ENCODE results near the gene RXYLT1. TPM values are rescaled to one million over a fixed set of nuclear protein-coding genes. Genes with fewer than 3 reads are reported as not detected.
A peak's percentile ranks its signal among the peaks of the same experiment; 100 is the strongest.

The RXYLT1 gene
- total RNA-seq, 4 donors from 2014 or later, result 4.5 to 29.9 (median 14.4) TPM

- H3K4me1 ChIP-seq, result peaks cover 0 to 16% (median 10%) of the 10 kb centered on the region in 4 donors
- no peaks in the 10 kb centered on the region for H3K27me3 ChIP-seq
- H3K9me3 ChIP-seq, result no peaks in the 10 kb centered on the region
- 62 to 70% methylated on average over 2 of the region's 2 CpGs for WGBS, 2 donors (ENCODE audit: low coverage in 1 of 2)
- in situ Hi-C loops (cut with MboI; ENCODE audit: low pct_ligation_motif_present in 1 of 4, low pct_unique_long_range_greater_than_20kb in 1 of 4, low sequenced_read_pairs in 3 of 4), result no loop called here
- TF ChIP-seq POLR2AphosphoS5 (IDR thresholded peaks at IDR 0.05), result no peak
- no peak for TF ChIP-seq POLR2A (IDR thresholded peaks at IDR 0.05)
- TF ChIP-seq EP300 (IDR thresholded peaks at IDR 0.05; ENCODE audit: low read depth), result no peak
- TF ChIP-seq, protein P1, sequence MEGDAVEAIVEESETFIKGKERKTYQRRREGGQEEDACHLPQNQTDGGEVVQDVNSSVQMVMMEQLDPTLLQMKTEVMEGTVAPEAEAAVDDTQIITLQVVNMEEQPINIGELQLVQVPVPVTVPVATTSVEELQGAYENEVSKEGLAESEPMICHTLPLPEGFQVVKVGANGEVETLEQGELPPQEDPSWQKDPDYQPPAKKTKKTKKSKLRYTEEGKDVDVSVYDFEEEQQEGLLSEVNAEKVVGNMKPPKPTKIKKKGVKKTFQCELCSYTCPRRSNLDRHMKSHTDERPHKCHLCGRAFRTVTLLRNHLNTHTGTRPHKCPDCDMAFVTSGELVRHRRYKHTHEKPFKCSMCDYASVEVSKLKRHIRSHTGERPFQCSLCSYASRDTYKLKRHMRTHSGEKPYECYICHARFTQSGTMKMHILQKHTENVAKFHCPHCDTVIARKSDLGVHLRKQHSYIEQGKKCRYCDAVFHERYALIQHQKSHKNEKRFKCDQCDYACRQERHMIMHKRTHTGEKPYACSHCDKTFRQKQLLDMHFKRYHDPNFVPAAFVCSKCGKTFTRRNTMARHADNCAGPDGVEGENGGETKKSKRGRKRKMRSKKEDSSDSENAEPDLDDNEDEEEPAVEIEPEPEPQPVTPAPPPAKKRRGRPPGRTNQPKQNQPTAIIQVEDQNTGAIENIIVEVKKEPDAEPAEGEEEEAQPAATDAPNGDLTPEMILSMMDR (IDR thresholded peaks at IDR 0.05), result no peak
- intact Hi-C loops (cut with DNase I; ENCODE audit: low total_unique reads), result no loop called here
- no peak overlapping the region for H3K4me3 ChIP-seq
- no peak for DNase-seq
- H3K27ac ChIP-seq, result no peak overlapping the region
- no peaks in the 10 kb centered on the region for H3K36me3 ChIP-seq
Observed at GRCh38 chr12:63811755-63812154, 32.0 kb downstream of the RXYLT1 start.

- in situ Hi-C loops (cut with MboI; ENCODE audit: low pct_ligation_motif_present in 1 of 4, low pct_unique_long_range_greater_than_20kb in 1 of 4, low sequenced_read_pairs in 3 of 4), result no loop called here
Observed at GRCh38 chr12:63814146-63814772, 34.5 kb downstream of the RXYLT1 start.

DNA sequence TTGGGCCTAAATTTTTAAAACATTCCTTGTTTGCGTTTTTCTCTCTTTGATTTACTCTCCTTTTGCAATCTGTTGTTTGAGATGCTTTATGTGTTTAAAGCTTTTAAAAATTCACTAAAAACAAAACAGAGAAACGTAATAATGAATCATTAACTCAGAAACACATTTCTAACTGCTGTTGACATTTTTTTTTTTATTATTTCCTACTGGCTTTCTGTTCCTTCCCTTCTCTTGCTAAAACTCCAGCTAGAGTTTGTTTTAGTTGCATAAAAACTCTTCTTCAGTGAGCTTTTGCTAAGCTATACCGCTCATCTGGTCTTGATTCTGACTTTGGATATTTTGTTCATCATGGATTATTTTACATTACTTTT lies 35.8 kb downstream of the RXYLT1 start:
- TF ChIP-seq POLR2AphosphoS5 (IDR thresholded peaks at IDR 0.05) (no peak), EP300 (IDR thresholded peaks at IDR 0.05; ENCODE audit: low read depth) (no peak), POLR2A (IDR thresholded peaks at IDR 0.05) (no peak)
- TF ChIP-seq, protein P1 (IDR thresholded peaks at IDR 0.05), result no peak
- Histone ChIP-seq H3K9me3 (no peaks in the 10 kb centered on the region), H3K4me1 (peaks cover 0 to 8% (median 6%) of the 10 kb centered on the region in 4 donors), H3K27me3 (no peaks in the 10 kb centered on the region), H3K4me3 (no peak overlapping the region), H3K27ac (peak overlapping the region; percentile 18 to 59 (median 52)), H3K36me3 (no peaks in the 10 kb centered on the region)
- WGBS, 2 donors (ENCODE audit: low coverage in 1 of 2), result 54 to 63% methylated on average over 3 of the region's 3 CpGs
- intact Hi-C loops (cut with DNase I; ENCODE audit: low total_unique reads), result no loop called here
- no peak for DNase-seq
- in situ Hi-C loops (cut with MboI; ENCODE audit: low pct_ligation_motif_present in 1 of 4, low pct_unique_long_range_greater_than_20kb in 1 of 4, low sequenced_read_pairs in 3 of 4), result no loop called here

More at GRCh38 chr12:63814146-63814772, 34.5 kb downstream of the RXYLT1 start:
- TF ChIP-seq POLR2A (IDR thresholded peaks at IDR 0.05), result no peak
- TF ChIP-seq, protein P1 (IDR thresholded peaks at IDR 0.05), result no peak
- no peak for TF ChIP-seq EP300 (IDR thresholded peaks at IDR 0.05; ENCODE audit: low read depth)
- intact Hi-C loops (cut with DNase I; ENCODE audit: low total_unique reads), result no loop called here
- H3K4me3 ChIP-seq, result no peak overlapping the region
- no peaks in the 10 kb centered on the region for H3K9me3 ChIP-seq
- H3K27ac ChIP-seq, result peak overlapping the region in 3 of 4 donors; percentile 18 to 59 (median 54)
- WGBS, 2 donors (ENCODE audit: low coverage in 1 of 2), result 68 to 85% methylated on average over 4 of the region's 4 CpGs
- no peaks in the 10 kb centered on the region for H3K27me3 ChIP-seq
- H3K36me3 ChIP-seq, result no peaks in the 10 kb centered on the region
- peaks cover 0 to 8% (median 6%) of the 10 kb centered on the region in 4 donors for H3K4me1 ChIP-seq
- DNase-seq, result no peak

DNA sequence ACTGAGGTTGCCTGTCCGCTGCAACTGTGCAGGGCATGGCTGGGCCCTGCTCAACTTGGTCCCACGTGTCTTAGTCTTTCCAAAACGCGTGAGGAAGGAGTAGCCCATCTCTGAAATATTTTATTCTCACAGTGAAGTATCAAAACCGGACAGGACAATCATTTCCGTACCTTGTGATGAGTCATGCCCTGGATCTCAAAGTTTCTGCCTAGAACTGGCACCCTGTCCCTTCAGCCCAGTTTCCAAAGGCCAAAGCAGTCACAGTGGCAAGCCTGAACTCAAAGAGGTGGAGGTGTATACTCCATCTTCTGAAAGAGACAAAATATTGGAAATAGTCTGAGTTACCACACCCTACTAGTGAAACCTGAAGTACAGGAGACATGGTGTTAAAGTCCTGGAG lies 36.3 kb downstream of the RXYLT1 start:
- Histone ChIP-seq H3K36me3 (no peaks in the 10 kb centered on the region), H3K27me3 (no peaks in the 10 kb centered on the region), H3K4me3 (no peak overlapping the region), H3K4me1 (peaks cover 0 to 8% (median 6%) of the 10 kb centered on the region in 4 donors), H3K27ac (peak overlapping the region in 2 of 4 donors; percentile 18 to 54), H3K9me3 (no peaks in the 10 kb centered on the region)
- no peak for DNase-seq
- intact Hi-C loops (cut with DNase I; ENCODE audit: low total_unique reads) (no loop called here), in situ Hi-C loops (cut with MboI; ENCODE audit: low pct_ligation_motif_present in 1 of 4, low pct_unique_long_range_greater_than_20kb in 1 of 4, low sequenced_read_pairs in 3 of 4) (no loop called here)
- no peak for TF ChIP-seq POLR2AphosphoS5 (IDR thresholded peaks at IDR 0.05)
- TF ChIP-seq, protein P1 (IDR thresholded peaks at IDR 0.05), result no peak
- TF ChIP-seq POLR2A (IDR thresholded peaks at IDR 0.05), result no peak
- TF ChIP-seq EP300 (IDR thresholded peaks at IDR 0.05; ENCODE audit: low read depth), result no peak
- 74% methylated on average over 6 of the region's 6 CpGs; no CpG with 5 or more reads in 1 of the 2 donors for WGBS, 2 donors (ENCODE audit: low coverage in 1 of 2)

Measured in transverse colon (tissue), 4 donors.